22Rv1 (cell line): ENCODE results near the gene USP32.
"Not testable (repeated sequence)": the region's sequence is repeated elsewhere in the genome, so short reads cannot be mapped to it uniquely, and the experiment has no call there.

Experiments used
- ZFX ChIP-seq: fragments of 450-650 bp; IDR thresholded peaks from 2 replicates; pipeline ENCODE4 v1.6.1; 2017; ENCODE audit warnings: antibody characterized with exemption, borderline replicate concordance
- TF ChIP-seq, protein P1 (sequence below): fragments of 450-650 bp; IDR thresholded peaks from 2 replicates; pipeline ENCODE4 v1.5.1; 2017; ENCODE audit warnings: mild to moderate bottlenecking

GRCh38 chr17:60205782-60206181 is 186.2 kb downstream of the USP32 start:
- TF ChIP-seq, protein P1, sequence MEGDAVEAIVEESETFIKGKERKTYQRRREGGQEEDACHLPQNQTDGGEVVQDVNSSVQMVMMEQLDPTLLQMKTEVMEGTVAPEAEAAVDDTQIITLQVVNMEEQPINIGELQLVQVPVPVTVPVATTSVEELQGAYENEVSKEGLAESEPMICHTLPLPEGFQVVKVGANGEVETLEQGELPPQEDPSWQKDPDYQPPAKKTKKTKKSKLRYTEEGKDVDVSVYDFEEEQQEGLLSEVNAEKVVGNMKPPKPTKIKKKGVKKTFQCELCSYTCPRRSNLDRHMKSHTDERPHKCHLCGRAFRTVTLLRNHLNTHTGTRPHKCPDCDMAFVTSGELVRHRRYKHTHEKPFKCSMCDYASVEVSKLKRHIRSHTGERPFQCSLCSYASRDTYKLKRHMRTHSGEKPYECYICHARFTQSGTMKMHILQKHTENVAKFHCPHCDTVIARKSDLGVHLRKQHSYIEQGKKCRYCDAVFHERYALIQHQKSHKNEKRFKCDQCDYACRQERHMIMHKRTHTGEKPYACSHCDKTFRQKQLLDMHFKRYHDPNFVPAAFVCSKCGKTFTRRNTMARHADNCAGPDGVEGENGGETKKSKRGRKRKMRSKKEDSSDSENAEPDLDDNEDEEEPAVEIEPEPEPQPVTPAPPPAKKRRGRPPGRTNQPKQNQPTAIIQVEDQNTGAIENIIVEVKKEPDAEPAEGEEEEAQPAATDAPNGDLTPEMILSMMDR = not testable (repeated sequence)
- not testable (repeated sequence) for TF ChIP-seq ZFX
